HG02973 (cell line): ENCODE results near the gene COA7.

Source experiments
- ATAC-seq: cut with Tn5 transposase; IDR thresholded peaks from one replicate; pipeline ENCODE4 v1.9.1; 2021; ENCODE audit warnings: moderate library complexity; ENCODE audit not compliant: unreplicated experiment

COA7 gene

DNA sequence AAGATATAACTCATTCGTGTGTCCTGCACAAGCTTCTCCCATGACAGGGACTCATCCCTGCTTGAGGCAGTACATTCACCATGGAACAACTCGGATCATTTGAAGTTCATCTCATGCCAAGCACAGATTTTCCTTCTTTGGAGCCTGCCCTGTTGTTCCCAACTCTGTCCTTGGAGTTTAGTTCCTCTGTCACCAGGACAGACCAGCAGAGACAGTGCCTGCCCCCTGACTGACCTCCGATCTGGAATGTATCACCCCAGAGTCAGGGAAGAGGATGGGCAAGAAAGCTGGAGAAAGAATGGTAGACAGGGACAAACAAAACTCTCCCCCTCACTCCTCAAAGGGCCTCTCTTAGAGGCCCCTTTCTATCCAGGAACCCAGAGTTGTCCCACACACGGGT, 60.2 kb downstream of the COA7 start:
- ATAC-seq = no peak

DNA sequence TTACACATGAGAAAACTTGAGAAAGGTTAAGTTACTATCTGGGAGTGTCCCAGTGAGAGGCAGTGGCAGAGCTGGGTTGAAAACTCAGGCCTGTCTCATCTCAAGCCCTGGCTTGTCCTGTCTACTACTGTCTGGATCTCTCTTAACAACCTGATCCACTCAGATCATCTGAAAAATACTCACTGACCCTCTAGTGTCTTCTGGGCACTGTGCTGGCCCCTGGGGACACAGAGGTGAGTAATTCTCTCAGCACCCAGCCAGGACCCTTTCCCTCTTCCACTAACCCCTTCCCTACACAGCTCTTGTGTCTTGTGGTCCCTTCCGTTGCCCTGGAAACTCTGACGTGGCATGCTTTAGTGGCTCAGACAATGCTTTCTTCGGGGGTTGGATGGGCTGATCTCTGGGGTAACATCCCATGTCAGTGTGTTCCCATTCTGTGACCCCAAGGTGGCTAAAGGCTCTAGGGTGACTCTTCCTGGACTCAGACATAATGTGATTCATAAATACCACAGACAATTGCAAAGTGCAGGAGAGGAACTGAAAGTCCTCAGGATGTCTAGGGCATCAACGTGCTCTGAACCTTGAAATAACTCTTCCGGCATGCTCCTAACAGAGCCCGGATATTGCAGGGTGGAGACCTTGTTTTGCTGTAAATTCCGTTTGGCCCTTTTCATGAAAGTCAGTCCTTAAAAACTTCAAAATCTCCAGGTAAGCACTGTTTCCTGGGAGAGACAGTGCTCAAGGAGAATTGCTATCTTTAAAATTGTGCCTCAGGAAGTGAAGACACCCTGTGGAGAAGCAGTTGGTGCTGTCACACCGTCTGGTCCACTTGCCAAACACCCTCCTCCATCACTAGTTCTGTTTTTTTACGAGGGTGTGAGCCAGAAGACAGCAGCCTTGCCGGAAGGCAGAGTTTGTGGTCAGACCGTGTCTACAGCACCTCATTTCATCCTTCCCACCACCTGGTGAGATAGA, 61.1 kb downstream of the COA7 start:
- peak; percentile 64 for ATAC-seq

DNA sequence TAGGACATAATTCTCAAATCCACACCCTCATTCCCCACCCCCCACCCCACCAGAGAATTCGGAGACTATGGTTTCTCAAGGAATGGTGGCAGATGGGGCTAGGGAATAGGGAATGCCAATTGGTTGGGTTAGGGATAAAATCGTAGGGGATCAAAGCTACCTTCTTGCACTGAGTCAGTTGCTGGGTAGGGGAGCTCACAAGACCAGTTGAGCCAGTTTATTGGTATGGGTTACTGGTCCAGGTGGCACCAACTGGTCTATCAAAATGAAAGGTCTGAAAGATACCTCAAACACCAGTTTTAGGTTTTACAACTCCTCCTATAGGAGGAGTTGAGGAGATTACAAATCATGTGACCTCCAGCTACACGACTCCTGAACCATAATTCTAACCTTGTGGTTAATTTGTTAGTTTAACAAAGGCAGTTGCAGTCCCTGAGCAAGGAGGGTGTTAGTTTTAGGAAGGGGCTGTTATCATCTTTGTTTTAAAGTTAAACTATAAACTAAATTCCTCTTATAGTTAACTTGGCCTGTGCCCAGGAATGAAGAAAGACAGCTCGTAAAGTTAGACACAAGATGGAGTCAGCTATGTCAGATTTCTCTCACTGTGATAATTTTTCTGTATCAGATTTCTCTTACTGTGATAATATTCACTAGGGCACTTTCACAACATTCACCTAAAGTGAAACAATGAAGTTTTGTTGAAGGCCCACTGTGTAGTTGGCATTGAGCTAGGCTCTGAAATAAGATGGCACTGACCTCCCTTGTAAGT, 62.6 kb downstream of the COA7 start:
- ATAC-seq = no peak
